Naive thymus-derived CD8-positive, alpha-beta T cell (primary cell): ENCODE results near the gene MAGI3. TPM values are rescaled to one million over a fixed set of nuclear protein-coding genes. Genes with fewer than 3 reads are reported as not detected.

ENCODE experiments used
- ATAC-seq, 2 donors: fragments of 150-1000 bp; cut with Tn5 transposase in 1 of 2; sonication (Bioruptor Pico), chemical (Tn5 transposase) in 1 of 2; 1 replicate in 1 of 2; 2 replicates in 1 of 2; pipeline ENCODE4 v1.10.0; 2021; ENCODE audit warnings: mild to moderate bottlenecking in 2 of 2, moderate library complexity in 2 of 2
- POLR2A ChIA-PET: fragments of 350-600 bp; sonication (Branson Sonifier 250); formaldehyde crosslinking; loops from one replicate; lab custom pipeline; 2021; ENCODE audit warnings: antibody characterized with exemption; lab: Charles Lee
- DNase-seq, 10 donors: peaks; one replicate each; pipeline versions ENCODE4 v3.0.0 to v3.0.0-alpha.2; 2020 to 2022
- H3K27ac Mint-ChIP-seq, 10 donors: one replicate each; pipeline ENCODE4 v1.8.0; 2020 to 2022; ENCODE audit warnings: mild to moderate bottlenecking in 10 of 10, mixed read lengths in 10 of 10, moderate library complexity in 4 of 10, inconsistent platforms in 1 of 10
- H3K27me3 Mint-ChIP-seq, 5 donors: one replicate each; pipeline ENCODE4 v1.8.0; 2021 to 2022; ENCODE audit warnings: mixed read lengths in 5 of 5
- H3K36me3 Mint-ChIP-seq, 3 donors: one replicate each; pipeline ENCODE4 v1.8.0; 2020 to 2022; ENCODE audit warnings: mixed read lengths in 3 of 3, mild to moderate bottlenecking in 2 of 3, inconsistent platforms in 1 of 3
- H3K4me1 Mint-ChIP-seq, 4 donors: one replicate each; pipeline ENCODE4 v1.8.0; 2021 to 2022; ENCODE audit warnings: mixed read lengths in 4 of 4
- H3K4me3 Mint-ChIP-seq, 10 donors: one replicate each; pipeline ENCODE4 v1.8.0; 2020 to 2022; ENCODE audit warnings: mild to moderate bottlenecking in 10 of 10, mixed read lengths in 10 of 10, moderate library complexity in 6 of 10, inconsistent platforms in 1 of 10
- H3K9me3 Mint-ChIP-seq, 9 donors: one replicate each; pipeline ENCODE4 v1.8.0; 2020 to 2022; ENCODE audit warnings: mixed read lengths in 9 of 9, mild to moderate bottlenecking in 3 of 9, inconsistent platforms in 1 of 9, moderate library complexity in 1 of 9
- polyA plus RNA-seq, 3 donors: library from polyadenylated mRNA; unstranded; fragments of 300-500 nt; fragmentation: Illumina TruSeq; gene quantifications; one replicate each; pipeline ENCODE4 v1.2.3, GENCODE V29; 2021
- total RNA-seq, 8 experiments: library from RNA in 2 of 8; stranded (reverse) in 2 of 8; gene quantifications; one replicate each; pipeline ENCODE4 v1.2.3 and lab custom pipeline; 2021 to 2026

The MAGI3 gene
- total RNA-seq: 1 to 10 TPM; 2.7 to 3.5 TPM
- polyA plus RNA-seq: 1 to 10 TPM in 1 of 3 donors, under 1 TPM in 2; 0.44 to 1.4 (median 0.80) TPM
- 3.8 to 14.8 (median 7.7) reads per million in 6 experiments for total RNA-seq (lab: John Stamatoyannopoulos, UW)

- DNase-seq (peak; percentile 79 to 94 (median 88)), ATAC-seq (peak; percentile 89 to 91)
- peak within 1 kb of the TSS in 9 of 10 donors; percentile 9 to 93 (median 79) for H3K27ac Mint-ChIP-seq
- peak within 1 kb of the TSS; percentile 86 to 98 (median 94) for H3K4me3 Mint-ChIP-seq
- POLR2A ChIA-PET: interaction anchor here (0.6 to 2.5 kb wide), 3 partner anchors 26 to 545 kb away, joined by 3 to 6 read pairs (median 3); no protein-coding TSS in a partner anchor
- H3K4me1 Mint-ChIP-seq: peaks cover 12 to 33% (median 20%) of the 10 kb centered on the region in 4 donors
- peaks cover 0 to 2% (median 0%) of the 10 kb centered on the region in 3 donors for H3K36me3 Mint-ChIP-seq
- peaks cover 0 to 6% (median 0%) of the 10 kb centered on the region in 9 donors for H3K9me3 Mint-ChIP-seq
- peaks cover 0 to 14% (median 0%) of the 10 kb centered on the region in 5 donors for H3K27me3 Mint-ChIP-seq
Measured at GRCh38 chr1:113389953-113390834, at the start of gene MAGI3. Gene MAGI3, plus strand, starts transcription at chr1:113390515. Its CDS starts 519 bp downstream, at chr1:113391034.

DNA sequence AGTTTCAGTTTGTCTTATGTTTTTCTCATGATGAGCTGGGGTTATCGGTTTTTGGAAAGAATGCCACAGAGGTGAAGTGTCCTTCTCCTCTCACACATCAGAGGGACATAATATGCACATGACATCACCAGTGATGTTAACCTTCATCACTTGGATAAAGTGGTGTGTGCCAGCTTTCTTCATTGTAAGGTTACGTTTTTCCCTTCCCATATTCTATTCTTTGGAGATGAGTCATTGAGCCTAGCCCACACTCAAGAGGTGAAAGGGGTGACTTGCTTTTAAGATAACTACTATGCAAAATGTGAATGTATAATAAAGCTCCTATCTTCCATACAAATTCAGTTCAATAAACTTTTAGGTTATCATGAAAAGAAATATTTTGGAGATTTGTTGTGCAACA lies 36.7 kb upstream of the MAGI3 start:
- H3K4me3 Mint-ChIP-seq: no peak overlapping the region
- H3K36me3 Mint-ChIP-seq: no peaks in the 10 kb centered on the region
- H3K27me3 Mint-ChIP-seq: peaks cover 1 to 22% (median 4%) of the 10 kb centered on the region in 5 donors
- DNase-seq (no peak), ATAC-seq (no peak)
- no peaks in the 10 kb centered on the region for H3K4me1 Mint-ChIP-seq
- H3K9me3 Mint-ChIP-seq: peaks cover 0 to 5% (median 0%) of the 10 kb centered on the region in 9 donors
- no peak overlapping the region for H3K27ac Mint-ChIP-seq
- POLR2A ChIA-PET: no interaction called here

DNA sequence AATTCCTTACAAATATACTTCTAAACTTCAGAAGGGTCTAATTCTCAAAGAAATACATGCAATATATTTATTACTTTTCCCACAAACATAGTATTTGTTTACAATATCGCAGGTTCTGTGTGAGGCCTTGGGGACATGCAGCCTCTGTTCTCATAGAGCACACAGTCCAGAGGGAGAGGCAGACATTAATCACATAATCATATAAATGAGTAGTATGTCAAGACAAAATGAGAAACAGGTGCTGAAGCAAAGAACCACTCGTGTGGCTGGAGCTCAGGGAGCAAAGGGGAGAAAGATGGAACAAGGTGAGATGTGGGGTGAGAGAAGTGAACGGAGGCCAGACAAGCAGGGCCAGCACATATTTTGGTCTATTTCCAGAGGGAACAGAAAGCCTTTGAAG lies 26.4 kb upstream of the MAGI3 start:
- no peak for ATAC-seq

DNA sequence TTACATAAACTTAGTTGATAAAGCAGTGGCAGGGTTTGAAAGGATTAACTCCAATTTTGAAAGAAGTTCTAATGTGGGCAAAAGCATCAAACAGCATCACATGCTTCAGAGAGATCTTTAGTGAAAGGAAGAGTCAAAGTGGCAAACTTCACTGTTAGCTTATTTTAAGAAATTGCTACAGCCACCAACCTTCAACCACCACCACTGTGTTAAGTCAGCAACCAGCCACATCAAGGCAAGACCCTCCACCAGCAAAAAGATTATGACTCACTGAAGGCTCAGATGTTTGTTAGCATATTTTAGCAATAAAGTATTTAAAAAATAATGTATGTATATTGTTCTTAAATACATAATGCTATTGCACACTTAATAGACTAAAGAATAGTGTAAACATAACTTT lies 21.3 kb upstream of the MAGI3 start:
- Mint-ChIP-seq H3K4me3 (no peak overlapping the region), H3K27me3 (peaks cover 2 to 19% (median 9%) of the 10 kb centered on the region in 5 donors), H3K9me3 (no peaks in the 10 kb centered on the region), H3K4me1 (peaks cover 0 to 7% (median 3%) of the 10 kb centered on the region in 4 donors), H3K36me3 (no peaks in the 10 kb centered on the region), H3K27ac (no peak overlapping the region)
- DNase-seq (peak in 2 of 10 donors; percentile 4 to 32), ATAC-seq (peak in 1 of 2 donors; percentile 61)
- POLR2A ChIA-PET: no interaction called here

More for the DNA sequence above, 26.4 kb upstream of the MAGI3 start:
- Mint-ChIP-seq H3K9me3 (peaks cover 0 to 2% (median 0%) of the 10 kb centered on the region in 9 donors), H3K27ac (no peak overlapping the region), H3K27me3 (peaks cover 0 to 12% (median 9%) of the 10 kb centered on the region in 5 donors), H3K36me3 (no peaks in the 10 kb centered on the region), H3K4me3 (no peak overlapping the region), H3K4me1 (peaks cover 0 to 5% (median 2%) of the 10 kb centered on the region in 4 donors)
- no peak for DNase-seq
- POLR2A ChIA-PET: no interaction called here

DNA sequence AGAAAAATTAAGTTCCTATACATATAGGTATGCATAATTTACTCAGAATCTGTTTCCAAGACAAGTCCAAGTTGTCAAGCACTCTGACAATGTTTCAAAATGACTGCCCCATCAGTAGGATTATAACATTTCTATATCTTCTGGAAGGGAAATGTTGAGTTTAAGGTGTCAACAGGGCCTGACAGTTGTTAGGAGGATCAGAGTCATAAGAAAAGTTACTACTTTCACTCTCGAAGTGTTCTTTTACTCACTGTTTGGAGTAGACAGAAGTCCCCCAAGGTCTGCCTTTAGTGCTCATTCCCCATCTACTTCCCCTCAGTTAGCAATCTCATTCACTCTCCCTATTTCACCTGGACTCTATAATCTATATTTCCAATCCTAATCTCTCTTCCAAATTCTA lies 20.6 kb upstream of the MAGI3 start:
- POLR2A ChIA-PET: no interaction called here
- H3K4me3 Mint-ChIP-seq: no peak overlapping the region
- no peaks in the 10 kb centered on the region for H3K36me3 Mint-ChIP-seq
- H3K27ac Mint-ChIP-seq: no peak overlapping the region
- peaks cover 0 to 7% (median 3%) of the 10 kb centered on the region in 4 donors for H3K4me1 Mint-ChIP-seq
- no peak for DNase-seq
- peaks cover 2 to 13% (median 3%) of the 10 kb centered on the region in 5 donors for H3K27me3 Mint-ChIP-seq
- ATAC-seq: no peak
- no peaks in the 10 kb centered on the region for H3K9me3 Mint-ChIP-seq

- no peaks in the 10 kb centered on the region for H3K36me3 Mint-ChIP-seq
- H3K4me3 Mint-ChIP-seq: no peak overlapping the region
- POLR2A ChIA-PET: no interaction called here
- H3K4me1 Mint-ChIP-seq: peaks cover 0 to 7% (median 3%) of the 10 kb centered on the region in 4 donors
- no peak for ATAC-seq
- H3K27ac Mint-ChIP-seq: peak overlapping the region in 1 of 10 donors; percentile 31
- DNase-seq: no peak
- H3K27me3 Mint-ChIP-seq: peaks cover 2 to 13% (median 7%) of the 10 kb centered on the region in 5 donors
- H3K9me3 Mint-ChIP-seq: no peaks in the 10 kb centered on the region
Measured at GRCh38 chr1:113370868-113371267, 19.4 kb upstream of the MAGI3 start.

GRCh38 chr1:113372546-113372945 lies 17.8 kb upstream of the MAGI3 start:
- Mint-ChIP-seq H3K36me3 (no peaks in the 10 kb centered on the region), H3K9me3 (no peaks in the 10 kb centered on the region), H3K27ac (no peak overlapping the region), H3K27me3 (peaks cover 6 to 25% (median 11%) of the 10 kb centered on the region in 5 donors), H3K4me3 (no peak overlapping the region), H3K4me1 (peaks cover 0 to 7% (median 2%) of the 10 kb centered on the region in 4 donors)
- POLR2A ChIA-PET: no interaction called here
- ATAC-seq: no peak
- no peak for DNase-seq

- H3K27ac Mint-ChIP-seq: no peak overlapping the region
- DNase-seq: no peak
- POLR2A ChIA-PET: no interaction called here
Measured at GRCh38 chr1:113373644-113374043, 16.7 kb upstream of the MAGI3 start.

GRCh38 chr1:113375878-113376277 lies 14.4 kb upstream of the MAGI3 start:
- Mint-ChIP-seq H3K4me1 (no peaks in the 10 kb centered on the region), H3K4me3 (no peak overlapping the region), H3K27me3 (peaks cover 7 to 20% (median 13%) of the 10 kb centered on the region in 5 donors), H3K36me3 (no peaks in the 10 kb centered on the region), H3K27ac (no peak overlapping the region), H3K9me3 (no peaks in the 10 kb centered on the region)
- ATAC-seq (no peak), DNase-seq (no peak)
- POLR2A ChIA-PET: no interaction called here

More at GRCh38 chr1:113373644-113374043, 16.7 kb upstream of the MAGI3 start:
- no peak for ATAC-seq
- H3K27me3 Mint-ChIP-seq: peaks cover 7 to 25% (median 13%) of the 10 kb centered on the region in 5 donors
- H3K4me1 Mint-ChIP-seq: peaks cover 0 to 5% (median 2%) of the 10 kb centered on the region in 4 donors
- H3K9me3 Mint-ChIP-seq: no peaks in the 10 kb centered on the region
- H3K4me3 Mint-ChIP-seq: no peak overlapping the region
- no peaks in the 10 kb centered on the region for H3K36me3 Mint-ChIP-seq

GRCh38 chr1:113380075-113380474 lies 10.2 kb upstream of the MAGI3 start:
- peaks cover 4 to 12% (median 11%) of the 10 kb centered on the region in 5 donors for H3K27me3 Mint-ChIP-seq
- no peak overlapping the region for H3K27ac Mint-ChIP-seq
- DNase-seq (no peak), ATAC-seq (no peak)
- no peaks in the 10 kb centered on the region for H3K36me3 Mint-ChIP-seq
- H3K4me3 Mint-ChIP-seq: no peak overlapping the region
- no peaks in the 10 kb centered on the region for H3K9me3 Mint-ChIP-seq
- H3K4me1 Mint-ChIP-seq: no peaks in the 10 kb centered on the region
- POLR2A ChIA-PET: no interaction called here

DNA sequence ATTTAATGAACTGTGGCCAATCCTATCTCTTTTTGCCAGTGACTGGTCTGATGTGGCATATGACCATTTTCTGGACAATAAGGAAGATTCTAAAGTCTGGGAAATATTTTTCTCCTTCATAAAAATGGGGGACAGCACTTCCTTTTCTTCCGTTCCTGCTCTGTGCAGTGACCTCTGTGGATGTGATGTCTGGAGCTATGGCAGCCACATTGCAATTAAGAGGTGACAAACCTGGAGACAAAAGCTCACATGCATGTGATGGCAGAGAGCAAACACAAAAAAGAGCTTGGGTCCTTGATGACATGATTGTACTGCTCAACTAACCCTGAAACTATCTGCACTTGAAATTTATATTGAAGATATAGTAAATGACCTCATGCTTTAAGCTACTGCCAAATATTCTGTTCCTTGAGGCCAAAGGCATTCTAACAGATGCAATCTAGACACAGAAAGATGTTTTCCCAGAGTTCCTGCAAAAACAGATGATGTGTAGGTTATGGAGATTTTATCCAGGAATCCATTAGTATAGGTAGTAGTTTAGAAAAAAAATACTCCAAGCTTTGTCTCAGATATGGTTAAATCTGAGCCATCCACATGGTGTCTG lies 2.2 kb upstream of the MAGI3 start:
- H3K27ac Mint-ChIP-seq: no peak overlapping the region
- peaks cover 0 to 6% (median 0%) of the 10 kb centered on the region in 5 donors for H3K27me3 Mint-ChIP-seq
- H3K36me3 Mint-ChIP-seq: peaks cover 0 to 2% (median 0%) of the 10 kb centered on the region in 3 donors
- ATAC-seq (no peak), DNase-seq (no peak)
- peak overlapping the region in 3 of 10 donors; percentile 6 to 97 (median 87) for H3K4me3 Mint-ChIP-seq
- POLR2A ChIA-PET: interaction anchor here (2.5 kb wide), 1 partner anchor 28 kb away, joined by 6 read pairs; no protein-coding TSS in a partner anchor
- H3K9me3 Mint-ChIP-seq: peaks cover 0 to 6% (median 0%) of the 10 kb centered on the region in 9 donors
- H3K4me1 Mint-ChIP-seq: peaks cover 12 to 33% (median 20%) of the 10 kb centered on the region in 4 donors

DNA sequence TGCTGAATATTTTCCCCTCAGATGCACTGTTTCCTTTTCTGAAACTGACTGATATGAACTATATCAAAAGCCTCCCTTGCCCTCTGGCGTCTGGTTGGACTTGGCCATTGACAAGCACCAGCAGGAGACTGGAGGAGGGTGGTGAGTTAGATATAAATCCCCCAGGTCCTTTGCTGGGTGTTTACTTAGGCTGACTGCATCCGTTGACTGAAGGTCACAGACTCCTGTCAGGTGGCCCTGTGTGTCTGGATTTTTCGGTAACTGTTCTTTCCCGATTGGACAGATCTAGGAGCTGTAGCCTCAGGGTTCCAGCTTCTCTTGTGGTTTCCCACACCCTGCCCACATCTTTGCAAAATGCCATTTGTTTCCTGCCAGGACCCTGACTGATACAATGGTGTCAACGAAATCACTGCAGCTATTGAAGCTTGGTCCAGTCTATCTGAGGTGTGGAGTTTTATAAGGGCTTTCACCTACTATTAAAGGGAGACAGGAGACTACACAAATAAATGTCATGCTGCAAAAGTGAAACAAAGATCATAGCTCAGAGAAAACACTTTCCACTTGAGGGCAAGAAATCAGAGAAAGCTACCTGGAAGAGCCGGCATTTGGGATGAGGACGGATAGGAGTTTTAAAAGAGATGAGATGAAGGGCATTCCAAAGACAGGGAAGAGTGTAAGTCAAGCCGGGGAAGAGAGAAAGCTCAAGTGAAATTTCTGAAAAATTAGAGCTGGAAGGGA lies 1.5 kb upstream of the MAGI3 start:
- no peak for DNase-seq
- POLR2A ChIA-PET: interaction anchor here (2.5 kb wide), 1 partner anchor 27 kb away, joined by 6 read pairs; no protein-coding TSS in a partner anchor
- peaks cover 0 to 2% (median 0%) of the 10 kb centered on the region in 3 donors for H3K36me3 Mint-ChIP-seq
- ATAC-seq: no peak
- H3K9me3 Mint-ChIP-seq: peaks cover 0 to 6% (median 0%) of the 10 kb centered on the region in 9 donors
- peaks cover 0 to 6% (median 0%) of the 10 kb centered on the region in 5 donors for H3K27me3 Mint-ChIP-seq
- peak overlapping the region in 6 of 10 donors; percentile 3 to 78 (median 52) for H3K27ac Mint-ChIP-seq
- peak overlapping the region; percentile 86 to 98 (median 94) for H3K4me3 Mint-ChIP-seq
- peaks cover 12 to 33% (median 20%) of the 10 kb centered on the region in 4 donors for H3K4me1 Mint-ChIP-seq
